ENCODE measurements around the gene NVL.
"Not testable (repeated sequence)": the region's sequence is repeated elsewhere in the genome, so short reads cannot be mapped to it uniquely, and the experiment has no call there.

The NVL gene

DNA sequence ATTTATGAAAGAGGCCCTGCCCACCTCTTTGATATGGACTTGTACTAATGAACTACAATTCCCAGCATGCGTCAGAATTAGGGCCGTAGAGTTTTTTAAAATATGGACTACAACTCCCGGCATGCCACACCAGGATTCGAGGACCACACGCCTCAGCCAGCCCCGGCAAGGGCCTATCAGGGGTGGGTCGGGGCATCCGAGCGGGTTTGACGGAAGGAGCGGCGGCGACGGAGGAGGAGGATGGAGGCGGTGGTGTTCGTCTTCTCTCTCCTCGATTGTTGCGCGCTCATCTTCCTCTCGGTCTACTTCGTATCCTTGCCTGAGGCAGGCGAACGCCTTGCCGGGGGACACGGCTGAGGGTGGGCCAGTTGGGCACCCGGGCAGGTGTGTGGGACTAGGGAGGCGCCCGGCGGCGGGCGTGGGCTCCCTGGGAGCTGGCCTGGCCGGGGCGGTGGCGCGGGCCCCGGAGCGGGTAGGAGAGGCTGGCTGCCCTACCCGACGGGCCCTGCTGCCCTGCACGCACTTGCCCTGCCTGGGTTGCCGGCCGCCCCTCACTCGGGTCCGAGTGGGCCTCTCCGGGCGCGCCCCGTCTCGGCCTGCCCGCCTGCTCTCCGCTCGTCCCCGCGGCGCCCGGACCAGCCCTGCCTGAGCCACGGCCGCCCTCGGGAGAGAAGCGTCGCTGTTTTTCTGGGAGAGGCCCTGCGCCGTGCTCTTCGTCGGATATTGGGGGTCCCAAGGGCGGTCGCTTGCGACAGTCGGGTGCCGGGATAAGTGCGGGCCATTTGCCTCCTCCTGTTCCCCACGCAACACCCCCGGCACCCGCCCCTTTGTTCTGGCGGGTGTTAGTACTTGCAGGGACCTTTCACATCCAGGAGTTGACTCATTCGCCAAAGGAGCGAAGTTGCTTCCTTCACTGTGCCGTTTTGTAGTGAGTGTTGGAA lies 27.0 kb upstream of the NVL start, which contains the start of gene CNIH4:
CNIH4 (plus strand) TSS at position 195 of the 941 bp plus-strand sequence; CDS start at position 241, 46 bp downstream.
- Histone ChIP-seq H3K27me3 (ENCODE audit: control insufficient read depth, insufficient read depth, low read length, poor library complexity, severe bottlenecking) (no peaks in the 10 kb centered on the region), H3K27ac (ENCODE audit: insufficient read depth, low read depth, low read length, poor library complexity, severe bottlenecking) (peak within 1 kb of the TSS; percentile 13), H3K9me3 (ENCODE audit: control insufficient read depth, low read length) (no peaks in the 10 kb centered on the region), H3K36me3 (ENCODE audit: control insufficient read depth, insufficient read depth, low read length) (no peaks in the 10 kb centered on the region), H3K4me3 (ENCODE audit: insufficient read depth, low read depth, low read length) (peak within 1 kb of the TSS; percentile 84), H3K4me1 (ENCODE audit: control insufficient read depth, insufficient read depth, low read length) (peaks cover 12% of the 10 kb centered on the region)
- WGBS, 2 experiments = 0% methylated on average over 78 of the region's 78 CpGs

DNA sequence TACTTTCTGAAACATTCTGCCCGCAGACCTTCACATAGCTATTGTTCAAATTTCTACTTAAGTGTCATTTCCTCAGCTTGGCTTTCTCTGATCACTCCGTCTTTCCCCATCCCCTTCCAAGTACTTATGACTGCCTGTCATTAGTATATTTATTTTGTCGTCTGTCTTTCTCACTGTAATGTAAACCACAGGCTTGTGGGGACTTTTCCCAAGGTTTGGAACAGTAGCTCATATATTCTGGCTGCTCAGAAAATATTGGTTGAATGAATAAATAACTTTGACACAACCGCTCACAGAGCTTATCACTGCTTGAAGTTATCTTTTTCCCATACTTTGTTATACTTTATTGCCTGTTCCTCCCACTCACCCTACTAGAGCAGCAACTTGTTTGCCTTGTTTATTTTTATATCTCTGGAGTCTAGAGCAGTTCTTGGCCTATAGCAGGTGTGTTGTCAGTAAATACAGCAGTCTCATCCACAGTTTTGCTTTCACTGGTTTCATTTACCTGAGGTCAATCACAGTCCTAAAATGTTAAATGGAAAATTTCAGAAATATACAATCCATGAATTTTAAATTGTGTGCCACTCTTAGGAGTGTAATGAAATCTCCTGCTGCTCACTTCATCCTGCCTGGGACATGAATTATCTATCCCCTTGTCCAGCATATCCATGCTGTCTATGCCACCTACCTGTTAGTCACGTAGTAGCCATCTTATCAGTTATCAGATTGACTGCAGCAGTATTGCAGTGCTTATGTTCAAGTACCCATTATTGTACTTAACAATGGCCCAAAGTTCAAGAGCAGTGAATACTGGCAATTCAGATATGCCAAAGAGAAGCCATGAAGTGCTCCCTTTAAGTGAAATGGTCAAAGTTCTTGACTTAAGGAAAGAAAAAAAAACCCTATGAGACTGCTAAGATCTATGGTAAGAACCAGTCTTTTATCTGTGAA lies 24.3 kb upstream of the NVL start:
- no peak overlapping the region for H3K27ac ChIP-seq (ENCODE audit: insufficient read depth, low read depth, low read length, poor library complexity, severe bottlenecking)
- WGBS, 2 experiments = 96% methylated on average over 5 of the region's 5 CpGs
- H3K4me1 ChIP-seq (ENCODE audit: control insufficient read depth, insufficient read depth, low read length) = peaks cover 8% of the 10 kb centered on the region
- H3K27me3 ChIP-seq (ENCODE audit: control insufficient read depth, insufficient read depth, low read length, poor library complexity, severe bottlenecking) = no peaks in the 10 kb centered on the region
- H3K4me3 ChIP-seq (ENCODE audit: insufficient read depth, low read depth, low read length) = no peak overlapping the region
- no peaks in the 10 kb centered on the region for H3K9me3 ChIP-seq (ENCODE audit: control insufficient read depth, low read length)
- no peaks in the 10 kb centered on the region for H3K36me3 ChIP-seq (ENCODE audit: control insufficient read depth, insufficient read depth, low read length)

DNA sequence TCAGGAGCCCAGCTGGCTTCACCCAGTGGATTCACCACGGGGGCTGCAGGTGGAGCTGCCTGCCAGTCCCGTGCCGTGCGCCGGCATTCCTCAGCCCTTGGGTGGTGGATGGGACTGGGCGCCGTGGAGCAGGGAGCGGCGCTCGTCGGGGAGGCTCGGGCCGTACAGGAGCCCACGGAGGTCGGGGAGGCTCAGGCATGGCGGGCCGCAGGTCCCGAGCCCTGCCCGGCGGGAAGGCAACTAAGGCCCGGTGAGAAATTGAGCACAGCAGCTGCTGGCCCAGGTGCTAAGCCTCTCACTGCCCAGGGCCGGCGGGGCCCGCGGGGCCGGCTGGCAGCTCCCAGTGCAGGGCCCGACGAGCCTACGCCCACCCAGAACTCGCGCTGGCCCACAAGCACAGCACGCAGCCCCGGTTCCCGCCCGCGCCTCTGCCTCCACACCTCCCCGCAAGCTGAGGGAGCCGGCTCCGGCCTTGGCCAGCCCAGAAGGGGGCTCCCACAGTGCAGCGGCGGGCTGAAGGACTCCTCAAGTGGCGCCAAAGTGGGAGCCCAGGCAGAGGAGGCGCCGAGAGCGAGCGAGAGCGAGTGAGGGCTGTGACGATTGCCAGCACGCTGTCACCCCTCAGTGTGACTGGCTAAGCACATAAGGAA lies 22.6 kb upstream of the NVL start:
- not testable (repeated sequence) for H3K27ac ChIP-seq (ENCODE audit: insufficient read depth, low read depth, low read length, poor library complexity, severe bottlenecking); H3K36me3 ChIP-seq (ENCODE audit: control insufficient read depth, insufficient read depth, low read length); H3K27me3 ChIP-seq (ENCODE audit: control insufficient read depth, insufficient read depth, low read length, poor library complexity, severe bottlenecking); H3K4me3 ChIP-seq (ENCODE audit: insufficient read depth, low read depth, low read length); H3K9me3 ChIP-seq (ENCODE audit: control insufficient read depth, low read length); H3K4me1 ChIP-seq (ENCODE audit: control insufficient read depth, insufficient read depth, low read length)
- WGBS, 2 experiments = 94 to 95% methylated on average over 49 of the region's 49 CpGs

DNA sequence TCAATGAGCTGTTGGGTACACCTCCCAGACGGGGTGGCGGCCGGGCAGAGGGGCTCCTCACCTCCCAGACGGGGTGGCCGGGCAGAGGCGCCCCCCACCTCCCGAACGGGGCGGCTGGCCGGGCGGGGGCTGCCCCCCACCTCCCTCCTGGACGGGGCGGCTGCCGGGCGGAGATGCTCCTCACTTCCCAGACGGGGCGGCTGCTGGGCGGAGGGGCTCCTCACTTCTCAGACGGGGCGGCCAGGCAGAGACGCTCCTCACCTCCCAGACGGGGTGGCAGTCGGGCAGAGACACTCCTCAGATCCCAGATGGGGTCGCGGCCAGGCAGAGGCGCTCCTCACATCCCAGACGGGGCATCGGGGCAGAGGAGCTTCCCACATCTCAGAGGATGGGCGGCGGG lies 19.7 kb upstream of the NVL start:
- WGBS, 2 experiments = 96 to 97% methylated on average over 30 of the region's 30 CpGs
- H3K27me3 ChIP-seq (ENCODE audit: control insufficient read depth, insufficient read depth, low read length, poor library complexity, severe bottlenecking) = not testable (repeated sequence)

DNA sequence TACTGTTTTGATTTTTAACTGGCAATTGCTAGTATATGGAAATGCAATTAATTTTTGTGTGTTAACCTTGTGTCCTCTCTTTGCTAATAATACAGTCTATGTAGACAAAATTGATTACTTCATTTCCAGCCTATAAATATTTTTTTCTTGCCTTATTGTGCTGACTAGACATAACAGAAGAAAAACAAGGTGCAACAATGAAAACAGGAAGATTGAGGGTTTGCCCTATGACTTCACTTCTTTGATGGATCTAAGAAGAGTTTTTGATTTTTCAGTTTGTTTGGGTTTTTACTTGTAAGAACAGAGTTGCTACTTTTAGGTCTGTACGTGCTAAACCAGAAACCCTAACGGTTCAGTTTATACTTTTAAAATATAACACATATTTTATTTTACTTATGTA lies 18.2 kb upstream of the NVL start:
- H3K9me3 ChIP-seq (ENCODE audit: control insufficient read depth, low read length) = no peaks in the 10 kb centered on the region
- no peak overlapping the region for H3K4me3 ChIP-seq (ENCODE audit: insufficient read depth, low read depth, low read length)
- no CpG with 5 or more reads among the region's 2 CpGs for WGBS, 2 experiments
- no peak overlapping the region for H3K27ac ChIP-seq (ENCODE audit: insufficient read depth, low read depth, low read length, poor library complexity, severe bottlenecking)
- no peaks in the 10 kb centered on the region for H3K4me1 ChIP-seq (ENCODE audit: control insufficient read depth, insufficient read depth, low read length)
- H3K27me3 ChIP-seq (ENCODE audit: control insufficient read depth, insufficient read depth, low read length, poor library complexity, severe bottlenecking) = no peaks in the 10 kb centered on the region
- H3K36me3 ChIP-seq (ENCODE audit: control insufficient read depth, insufficient read depth, low read length) = no peaks in the 10 kb centered on the region

More for the DNA sequence above, 19.7 kb upstream of the NVL start:
- H3K4me3 ChIP-seq (ENCODE audit: insufficient read depth, low read depth, low read length); H3K4me1 ChIP-seq (ENCODE audit: control insufficient read depth, insufficient read depth, low read length); H3K9me3 ChIP-seq (ENCODE audit: control insufficient read depth, low read length); H3K27ac ChIP-seq (ENCODE audit: insufficient read depth, low read depth, low read length, poor library complexity, severe bottlenecking); H3K36me3 ChIP-seq (ENCODE audit: control insufficient read depth, insufficient read depth, low read length): not testable (repeated sequence)

DNA sequence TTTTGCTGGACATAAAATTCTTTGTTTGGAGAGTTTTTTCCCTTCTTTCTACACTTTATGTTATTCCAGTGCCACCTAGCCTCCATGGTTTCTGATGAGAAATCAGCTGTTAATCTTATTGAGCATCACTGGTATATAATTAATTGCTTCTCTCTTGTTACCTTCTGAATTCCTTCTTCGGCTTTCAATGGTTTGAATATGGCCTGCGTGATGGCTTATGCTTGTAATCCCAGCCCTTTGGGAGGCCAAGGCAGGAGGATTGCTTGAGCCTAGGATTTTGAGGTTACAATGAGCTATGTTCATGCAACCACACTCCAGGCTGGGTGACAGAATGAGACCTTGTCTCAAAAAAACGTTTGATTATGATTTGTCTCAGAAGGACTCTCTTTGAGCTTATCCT lies 13.7 kb upstream of the NVL start:
- Histone ChIP-seq H3K4me3 (ENCODE audit: insufficient read depth, low read depth, low read length) (no peak overlapping the region), H3K27ac (ENCODE audit: insufficient read depth, low read depth, low read length, poor library complexity, severe bottlenecking) (no peak overlapping the region), H3K9me3 (ENCODE audit: control insufficient read depth, low read length) (no peaks in the 10 kb centered on the region), H3K4me1 (ENCODE audit: control insufficient read depth, insufficient read depth, low read length) (no peaks in the 10 kb centered on the region), H3K27me3 (ENCODE audit: control insufficient read depth, insufficient read depth, low read length, poor library complexity, severe bottlenecking) (no peaks in the 10 kb centered on the region), H3K36me3 (ENCODE audit: control insufficient read depth, insufficient read depth, low read length) (no peaks in the 10 kb centered on the region)
- 48 to 51% methylated on average over 3 of the region's 3 CpGs for WGBS, 2 experiments

DNA sequence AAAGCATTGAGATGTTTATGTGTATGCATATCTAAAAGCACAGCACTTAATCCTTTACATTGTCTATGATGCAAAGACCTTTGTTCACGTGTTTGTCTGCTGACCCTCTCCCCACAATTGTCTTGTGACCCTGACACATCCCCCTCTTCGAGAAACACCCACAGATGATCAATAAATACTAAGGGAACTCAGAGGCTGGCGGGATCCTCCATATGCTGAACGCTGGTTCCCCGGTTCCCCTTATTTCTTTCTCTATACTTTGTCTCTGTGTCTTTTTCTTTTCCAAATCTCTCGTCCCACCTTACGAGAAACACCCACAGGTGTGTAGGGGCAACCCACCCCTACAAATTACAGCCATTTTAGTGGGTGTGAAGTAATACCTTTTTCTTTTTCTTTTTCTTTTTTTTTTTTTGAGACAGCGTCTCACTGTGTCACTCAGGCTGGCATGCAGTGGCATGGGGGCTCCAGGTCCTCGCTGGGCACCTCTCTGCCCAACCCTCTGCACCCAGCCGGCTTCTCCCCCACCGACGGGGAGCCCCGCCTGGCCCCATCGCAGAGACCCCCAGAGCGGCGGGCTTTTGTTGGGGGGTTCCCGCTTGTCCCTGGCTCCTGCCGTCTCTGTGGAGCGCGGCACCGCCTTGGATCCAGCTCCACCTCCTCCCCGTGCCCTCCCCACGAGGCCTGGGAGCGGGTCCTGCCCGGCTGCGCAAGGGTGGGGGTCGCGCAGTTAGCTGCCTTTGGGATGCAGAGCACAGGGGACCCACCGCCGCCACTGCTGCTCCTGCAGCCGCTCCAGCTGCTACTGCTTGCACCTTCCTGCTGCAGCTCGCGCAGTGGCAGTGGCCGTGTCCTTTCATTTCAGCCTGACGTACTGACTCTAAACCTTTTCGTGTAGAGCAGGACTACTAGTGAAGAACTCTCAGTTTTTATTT lies 10.7 kb upstream of the NVL start:
- not testable (repeated sequence) for H3K27ac ChIP-seq (ENCODE audit: insufficient read depth, low read depth, low read length, poor library complexity, severe bottlenecking); H3K27me3 ChIP-seq (ENCODE audit: control insufficient read depth, insufficient read depth, low read length, poor library complexity, severe bottlenecking); H3K9me3 ChIP-seq (ENCODE audit: control insufficient read depth, low read length); H3K4me1 ChIP-seq (ENCODE audit: control insufficient read depth, insufficient read depth, low read length); H3K36me3 ChIP-seq (ENCODE audit: control insufficient read depth, insufficient read depth, low read length)
- 3% methylated on average over 28 to 30 of the region's 36 CpGs for WGBS, 2 experiments
- H3K4me3 ChIP-seq (ENCODE audit: insufficient read depth, low read depth, low read length) = peak overlapping the region; percentile 24

DNA sequence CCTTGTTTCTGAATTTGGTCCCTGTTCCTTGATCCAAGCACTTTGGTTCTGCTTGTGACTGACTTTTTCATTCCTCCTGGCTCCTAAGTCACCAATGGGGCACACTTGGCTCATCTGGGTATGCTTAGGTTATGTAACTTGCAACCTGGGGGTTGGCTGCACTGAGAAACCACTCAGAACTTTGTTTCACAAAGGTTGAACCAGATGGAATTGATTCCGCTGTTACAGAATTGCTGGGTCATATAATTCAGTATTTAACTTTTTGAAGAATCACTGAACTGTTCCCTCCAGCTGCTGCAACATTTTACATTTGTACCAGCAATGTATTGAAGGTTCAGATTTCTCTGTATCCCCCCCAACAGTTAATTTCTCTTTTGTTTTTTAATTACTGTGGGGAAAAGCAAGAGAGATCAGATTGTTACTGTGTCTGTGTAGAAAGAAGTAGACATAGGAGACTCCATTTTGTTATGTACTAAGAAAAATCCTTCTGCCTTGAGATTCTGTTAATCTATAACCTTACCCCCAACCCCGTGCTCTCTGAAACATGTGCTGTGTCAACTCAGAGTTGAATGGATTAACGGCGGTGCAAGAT lies 9.6 kb upstream of the NVL start:
- 97 to 100% methylated on average over 1 of the region's 4 CpGs for WGBS, 2 experiments
- no peaks in the 10 kb centered on the region for H3K9me3 ChIP-seq (ENCODE audit: control insufficient read depth, low read length)
- H3K4me3 ChIP-seq (ENCODE audit: insufficient read depth, low read depth, low read length) = no peak overlapping the region
- H3K27ac ChIP-seq (ENCODE audit: insufficient read depth, low read depth, low read length, poor library complexity, severe bottlenecking) = no peak overlapping the region
- H3K27me3 ChIP-seq (ENCODE audit: control insufficient read depth, insufficient read depth, low read length, poor library complexity, severe bottlenecking) = no peaks in the 10 kb centered on the region
- H3K36me3 ChIP-seq (ENCODE audit: control insufficient read depth, insufficient read depth, low read length) = no peaks in the 10 kb centered on the region
- no peaks in the 10 kb centered on the region for H3K4me1 ChIP-seq (ENCODE audit: control insufficient read depth, insufficient read depth, low read length)
